Measurements from ENCODE around the gene STEAP3. TPM values are rescaled to one million over a fixed set of nuclear protein-coding genes. Genes with fewer than 3 reads are reported as not detected.

The STEAP3 gene
- total RNA-seq, 2 donors from 2014 or later: 0.11 TPM; not detected in 1

DNA sequence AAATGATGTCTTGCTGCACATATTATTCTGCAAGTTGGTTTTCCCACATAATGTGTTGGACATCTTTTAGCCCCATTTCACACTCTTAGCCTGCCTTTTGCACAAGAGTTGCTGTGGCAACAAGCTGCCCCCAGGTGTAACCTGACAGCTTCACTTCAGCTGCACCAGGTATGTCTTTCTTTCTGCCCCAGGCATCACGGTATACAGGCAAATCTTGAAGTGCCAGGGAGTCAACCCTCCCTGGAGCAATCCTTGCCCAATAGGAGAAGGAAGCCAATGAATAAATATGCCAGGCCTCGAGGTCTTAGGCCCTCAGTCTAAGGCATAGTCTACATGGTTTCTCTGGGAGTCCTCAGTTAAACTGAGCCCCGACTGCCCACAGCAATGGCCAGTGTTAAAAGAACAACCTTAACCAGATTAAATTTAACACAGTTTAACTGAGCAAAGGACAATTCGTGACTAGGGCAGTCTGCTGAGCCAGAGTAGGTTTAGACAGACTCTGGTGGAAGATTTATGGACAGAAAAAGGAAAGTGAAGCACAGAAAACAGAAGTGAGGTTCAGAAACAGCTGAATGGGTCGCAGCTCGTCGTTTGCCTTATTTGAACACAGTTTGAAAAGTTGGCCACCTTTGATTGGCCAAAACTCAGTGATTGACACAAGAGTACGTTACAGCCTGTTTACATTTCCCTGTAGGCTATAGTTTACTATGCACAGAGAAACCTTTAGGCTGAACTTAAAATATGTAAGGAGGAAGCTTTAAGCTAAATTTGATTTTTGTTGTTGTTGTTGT lies 33.1 kb upstream of the STEAP3 start:
- H3K4me1 Mint-ChIP-seq: no peaks in the 10 kb centered on the region
- H3K9me3 Mint-ChIP-seq: no peaks in the 10 kb centered on the region
- peaks cover 41% of the 10 kb centered on the region for H3K27me3 Mint-ChIP-seq
- no peak overlapping the region for H3K4me3 Mint-ChIP-seq
- ATAC-seq (replicated peaks): no peak
- H3K36me3 Mint-ChIP-seq (ENCODE audit: low read depth): no peaks in the 10 kb centered on the region
- H3K27ac Mint-ChIP-seq: no peak overlapping the region

GRCh38 chr2:119192893-119193292 lies 30.7 kb upstream of the STEAP3 start:
- H3K36me3 Mint-ChIP-seq (ENCODE audit: low read depth): no peaks in the 10 kb centered on the region
- H3K9me3 Mint-ChIP-seq: no peaks in the 10 kb centered on the region
- peaks cover 37% of the 10 kb centered on the region for H3K27me3 Mint-ChIP-seq
- no peak for ATAC-seq (replicated peaks)
- no peaks in the 10 kb centered on the region for H3K4me1 Mint-ChIP-seq
- no peak overlapping the region for H3K27ac Mint-ChIP-seq
- no peak overlapping the region for H3K4me3 Mint-ChIP-seq

DNA sequence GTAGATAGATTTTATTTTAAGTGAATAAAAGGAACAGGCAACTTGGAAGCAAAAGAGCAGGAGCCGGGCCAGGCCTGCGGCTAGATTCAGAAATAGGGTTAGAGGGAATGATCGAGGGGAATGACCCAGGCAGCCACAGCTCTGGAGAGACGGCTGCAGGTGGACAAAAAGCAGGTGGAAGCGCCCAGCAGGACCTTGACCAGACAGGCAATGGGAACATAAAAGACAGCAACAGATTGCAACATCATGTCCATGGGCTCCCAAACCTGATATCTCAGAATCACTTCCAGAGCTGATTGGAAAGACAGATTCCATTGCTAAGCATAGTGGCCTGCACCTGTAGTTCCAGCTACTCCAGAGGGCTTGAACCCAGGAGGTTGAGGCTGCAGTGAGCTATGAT lies 28.6 kb upstream of the STEAP3 start:
- H3K4me1 Mint-ChIP-seq: no peaks in the 10 kb centered on the region
- peaks cover 35% of the 10 kb centered on the region for H3K27me3 Mint-ChIP-seq
- ATAC-seq (replicated peaks): no peak
- H3K27ac Mint-ChIP-seq: no peak overlapping the region
- no peaks in the 10 kb centered on the region for H3K36me3 Mint-ChIP-seq (ENCODE audit: low read depth)
- H3K9me3 Mint-ChIP-seq: no peaks in the 10 kb centered on the region
- no peak overlapping the region for H3K4me3 Mint-ChIP-seq

- H3K27ac Mint-ChIP-seq: no peak overlapping the region
- no peak for ATAC-seq (replicated peaks)
- no peak overlapping the region for H3K4me3 Mint-ChIP-seq
- H3K36me3 Mint-ChIP-seq (ENCODE audit: low read depth): no peaks in the 10 kb centered on the region
- H3K27me3 Mint-ChIP-seq: peaks cover 32% of the 10 kb centered on the region
- H3K4me1 Mint-ChIP-seq: no peaks in the 10 kb centered on the region
- H3K9me3 Mint-ChIP-seq: no peaks in the 10 kb centered on the region
Measured at GRCh38 chr2:119195887-119196286, 27.7 kb upstream of the STEAP3 start.

DNA sequence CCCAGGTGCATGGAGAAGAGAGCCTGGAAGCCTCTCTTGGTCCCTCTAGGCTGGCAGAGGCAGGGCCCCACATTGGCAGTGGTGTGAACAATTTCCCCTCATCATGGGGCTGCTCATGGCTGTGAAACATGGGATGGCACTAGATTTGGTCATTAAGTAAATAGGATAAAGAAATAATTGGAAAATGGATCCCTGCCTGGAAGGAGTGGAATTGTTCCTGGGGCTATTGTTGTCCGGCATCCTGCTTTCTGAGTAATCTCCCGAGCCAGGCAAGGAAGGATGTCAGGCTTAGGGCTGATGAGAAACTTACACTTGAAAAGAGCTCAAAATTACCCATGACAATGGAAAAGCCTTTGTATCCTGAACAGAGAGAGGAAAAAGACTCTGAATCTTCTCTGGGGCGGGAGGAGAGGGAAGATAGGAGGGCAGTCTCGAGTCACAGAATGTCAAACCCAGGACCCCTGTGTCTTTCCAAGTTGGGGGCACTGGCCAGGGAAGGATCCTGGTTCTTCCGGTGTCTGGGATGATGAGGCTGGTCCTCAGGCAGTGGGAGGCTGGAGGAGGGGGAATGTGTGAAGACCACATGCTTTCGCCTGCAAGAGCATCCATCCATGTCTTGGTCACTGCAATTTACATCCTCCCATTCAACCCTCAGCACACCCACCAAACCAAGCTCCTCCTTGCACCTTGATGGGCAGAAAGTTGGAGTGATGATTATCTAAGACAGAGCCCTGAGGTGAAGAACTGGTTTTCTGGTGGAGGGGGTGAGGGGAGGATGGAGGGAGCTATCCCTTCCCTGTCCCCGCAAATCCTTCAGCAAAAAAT lies 27.1 kb upstream of the STEAP3 start:
- Mint-ChIP-seq H3K27me3 (peaks cover 32% of the 10 kb centered on the region), H3K4me3 (no peak overlapping the region), H3K27ac (no peak overlapping the region), H3K4me1 (no peaks in the 10 kb centered on the region), H3K36me3 (ENCODE audit: low read depth) (no peaks in the 10 kb centered on the region), H3K9me3 (no peaks in the 10 kb centered on the region)
- ATAC-seq (replicated peaks): no peak

- H3K36me3 Mint-ChIP-seq (ENCODE audit: low read depth): no peaks in the 10 kb centered on the region
- H3K4me1 Mint-ChIP-seq: no peaks in the 10 kb centered on the region
- ATAC-seq (replicated peaks): no peak
- H3K27me3 Mint-ChIP-seq: peaks cover 29% of the 10 kb centered on the region
- no peaks in the 10 kb centered on the region for H3K9me3 Mint-ChIP-seq
- no peak overlapping the region for H3K4me3 Mint-ChIP-seq
- H3K27ac Mint-ChIP-seq: no peak overlapping the region
Measured at GRCh38 chr2:119197126-119197405, 26.6 kb upstream of the STEAP3 start.

GRCh38 chr2:119197529-119198239 lies 25.9 kb upstream of the STEAP3 start:
- Mint-ChIP-seq H3K36me3 (ENCODE audit: low read depth) (no peaks in the 10 kb centered on the region), H3K9me3 (no peaks in the 10 kb centered on the region), H3K27ac (no peak overlapping the region), H3K27me3 (peaks cover 28% of the 10 kb centered on the region), H3K4me3 (no peak overlapping the region), H3K4me1 (no peaks in the 10 kb centered on the region)
- no peak for ATAC-seq (replicated peaks)

GRCh38 chr2:119198240-119198840 lies 25.3 kb upstream of the STEAP3 start:
- Mint-ChIP-seq H3K9me3 (no peaks in the 10 kb centered on the region), H3K36me3 (ENCODE audit: low read depth) (no peaks in the 10 kb centered on the region), H3K4me1 (no peaks in the 10 kb centered on the region), H3K27me3 (peaks cover 25% of the 10 kb centered on the region), H3K4me3 (no peak overlapping the region), H3K27ac (no peak overlapping the region)
- ATAC-seq (replicated peaks): no peak

GRCh38 chr2:119201815-119202214 lies 21.8 kb upstream of the STEAP3 start:
- H3K9me3 Mint-ChIP-seq: no peaks in the 10 kb centered on the region
- no peak overlapping the region for H3K27ac Mint-ChIP-seq

GRCh38 chr2:119202610-119203310 lies 20.9 kb upstream of the STEAP3 start:
- Mint-ChIP-seq H3K4me3 (no peak overlapping the region), H3K36me3 (ENCODE audit: low read depth) (no peaks in the 10 kb centered on the region), H3K9me3 (no peaks in the 10 kb centered on the region), H3K27me3 (peaks cover 8% of the 10 kb centered on the region), H3K4me1 (no peaks in the 10 kb centered on the region), H3K27ac (no peak overlapping the region)
- ATAC-seq (replicated peaks): no peak

More at GRCh38 chr2:119201815-119202214, 21.8 kb upstream of the STEAP3 start:
- ATAC-seq (replicated peaks): no peak
- Mint-ChIP-seq H3K27me3 (peaks cover 8% of the 10 kb centered on the region), H3K36me3 (ENCODE audit: low read depth) (no peaks in the 10 kb centered on the region), H3K4me3 (no peak overlapping the region), H3K4me1 (no peaks in the 10 kb centered on the region)

GRCh38 chr2:119204525-119204924 lies 19.1 kb upstream of the STEAP3 start:
- no peaks in the 10 kb centered on the region for H3K36me3 Mint-ChIP-seq (ENCODE audit: low read depth)
- no peak overlapping the region for H3K4me3 Mint-ChIP-seq
- no peak overlapping the region for H3K27ac Mint-ChIP-seq
- H3K4me1 Mint-ChIP-seq: no peaks in the 10 kb centered on the region
- peak; percentile 14 for ATAC-seq (replicated peaks)
- no peaks in the 10 kb centered on the region for H3K9me3 Mint-ChIP-seq
- H3K27me3 Mint-ChIP-seq: peaks cover 5% of the 10 kb centered on the region

GRCh38 chr2:119205001-119205706 lies 18.5 kb upstream of the STEAP3 start:
- no peak overlapping the region for H3K4me3 Mint-ChIP-seq
- no peak overlapping the region for H3K27ac Mint-ChIP-seq
- peaks cover 5% of the 10 kb centered on the region for H3K27me3 Mint-ChIP-seq
- H3K9me3 Mint-ChIP-seq: no peaks in the 10 kb centered on the region
- no peaks in the 10 kb centered on the region for H3K36me3 Mint-ChIP-seq (ENCODE audit: low read depth)
- no peaks in the 10 kb centered on the region for H3K4me1 Mint-ChIP-seq
- ATAC-seq (replicated peaks): no peak

GRCh38 chr2:119206201-119206600 lies 17.4 kb upstream of the STEAP3 start:
- ATAC-seq (replicated peaks): no peak
- Mint-ChIP-seq H3K27ac (no peak overlapping the region), H3K4me3 (no peak overlapping the region), H3K27me3 (peaks cover 3% of the 10 kb centered on the region), H3K4me1 (no peaks in the 10 kb centered on the region), H3K9me3 (no peaks in the 10 kb centered on the region), H3K36me3 (ENCODE audit: low read depth) (no peaks in the 10 kb centered on the region)
